HG03558 (cell line): ENCODE data around the gene RNF223.

Experiments
- ATAC-seq: cut with Tn5 transposase; IDR thresholded peaks from one replicate; pipeline ENCODE4 v1.9.1; 2021; ENCODE audit warnings: moderate number of reproducible peaks; ENCODE audit not compliant: unreplicated experiment; ENCODE audit errors: extremely low read depth

RNF223 gene

GRCh38 chr1:1049318-1050165, 24.6 kb downstream of the RNF223 start:
- no peak for ATAC-seq

- no peak for ATAC-seq
Measured at GRCh38 chr1:1048765-1049164, 25.3 kb downstream of the RNF223 start.

- no peak for ATAC-seq
Measured at GRCh38 chr1:1047963-1048362, 26.1 kb downstream of the RNF223 start.

- no peak for ATAC-seq
Measured at GRCh38 chr1:1047407-1047806, 26.7 kb downstream of the RNF223 start.

GRCh38 chr1:1046767-1047166, 27.3 kb downstream of the RNF223 start:
- no peak for ATAC-seq

- no peak for ATAC-seq
Measured at GRCh38 chr1:1046243-1046642, 27.9 kb downstream of the RNF223 start.

GRCh38 chr1:1045129-1045528, 29.0 kb downstream of the RNF223 start:
- no peak for ATAC-seq

GRCh38 chr1:1044455-1045078, 29.5 kb downstream of the RNF223 start:
- no peak for ATAC-seq

- no peak for ATAC-seq
Measured at GRCh38 chr1:1043921-1044320, 30.2 kb downstream of the RNF223 start.

GRCh38 chr1:1043411-1043810, 30.7 kb downstream of the RNF223 start:
- ATAC-seq, result no peak

GRCh38 chr1:1042835-1043234, 31.3 kb downstream of the RNF223 start:
- no peak for ATAC-seq

- ATAC-seq, result no peak
Measured at GRCh38 chr1:1041873-1042272, 32.2 kb downstream of the RNF223 start.

- no peak for ATAC-seq
Measured at GRCh38 chr1:1041092-1041523, 33.0 kb downstream of the RNF223 start.

GRCh38 chr1:1040004-1040991, 33.8 kb downstream of the RNF223 start:
- no peak for ATAC-seq

- no peak for ATAC-seq
Measured at GRCh38 chr1:1039145-1039910, 34.8 kb downstream of the RNF223 start.

- no peak for ATAC-seq
Measured at GRCh38 chr1:1038694-1039093, 35.4 kb downstream of the RNF223 start.

- no peak for ATAC-seq
Measured at GRCh38 chr1:1037366-1038327, 36.5 kb downstream of the RNF223 start.

GRCh38 chr1:1035291-1035943, 38.7 kb downstream of the RNF223 start:
- ATAC-seq, result no peak
